ENCODE data around the gene SPARCL1.

Gene SPARCL1

GRCh38 chr4:87551361-87551760 lies 22.2 kb upstream of the SPARCL1 start (continued):
- no peak for TF ChIP-seq ZNF248 (tag by site-specific recombination; IDR thresholded peaks at IDR 0.05)
- no peak for TF ChIP-seq ZNF621 (tag by site-specific recombination; IDR thresholded peaks at IDR 0.05)
- TF ChIP-seq, protein P1, sequence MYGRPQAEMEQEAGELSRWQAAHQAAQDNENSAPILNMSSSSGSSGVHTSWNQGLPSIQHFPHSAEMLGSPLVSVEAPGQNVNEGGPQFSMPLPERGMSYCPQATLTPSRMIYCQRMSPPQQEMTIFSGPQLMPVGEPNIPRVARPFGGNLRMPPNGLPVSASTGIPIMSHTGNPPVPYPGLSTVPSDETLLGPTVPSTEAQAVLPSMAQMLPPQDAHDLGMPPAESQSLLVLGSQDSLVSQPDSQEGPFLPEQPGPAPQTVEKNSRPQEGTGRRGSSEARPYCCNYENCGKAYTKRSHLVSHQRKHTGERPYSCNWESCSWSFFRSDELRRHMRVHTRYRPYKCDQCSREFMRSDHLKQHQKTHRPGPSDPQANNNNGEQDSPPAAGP (tag by site-specific recombination; IDR thresholded peaks at IDR 0.05), result no peak
- TF ChIP-seq ZNF132 (tag by site-specific recombination; IDR thresholded peaks at IDR 0.05; ENCODE audit: borderline replicate concordance), result no peak
- TF ChIP-seq ZNF138 (tag by site-specific recombination; IDR thresholded peaks at IDR 0.05; ENCODE audit: borderline replicate concordance), result no peak
- no peak for TF ChIP-seq ZBTB1 (tag by site-specific recombination; IDR thresholded peaks at IDR 0.05)
- TF ChIP-seq, protein P2, sequence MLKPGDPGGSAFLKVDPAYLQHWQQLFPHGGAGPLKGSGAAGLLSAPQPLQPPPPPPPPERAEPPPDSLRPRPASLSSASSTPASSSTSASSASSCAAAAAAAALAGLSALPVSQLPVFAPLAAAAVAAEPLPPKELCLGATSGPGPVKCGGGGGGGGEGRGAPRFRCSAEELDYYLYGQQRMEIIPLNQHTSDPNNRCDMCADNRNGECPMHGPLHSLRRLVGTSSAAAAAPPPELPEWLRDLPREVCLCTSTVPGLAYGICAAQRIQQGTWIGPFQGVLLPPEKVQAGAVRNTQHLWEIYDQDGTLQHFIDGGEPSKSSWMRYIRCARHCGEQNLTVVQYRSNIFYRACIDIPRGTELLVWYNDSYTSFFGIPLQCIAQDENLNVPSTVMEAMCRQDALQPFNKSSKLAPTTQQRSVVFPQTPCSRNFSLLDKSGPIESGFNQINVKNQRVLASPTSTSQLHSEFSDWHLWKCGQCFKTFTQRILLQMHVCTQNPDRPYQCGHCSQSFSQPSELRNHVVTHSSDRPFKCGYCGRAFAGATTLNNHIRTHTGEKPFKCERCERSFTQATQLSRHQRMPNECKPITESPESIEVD (tag by site-specific recombination; IDR thresholded peaks at IDR 0.05), result no peak

- POLR2A ChIA-PET, result no interaction called here
- Histone ChIP-seq H3K36me3 (ENCODE audit: control insufficient read depth in 2 of 2, insufficient read depth in 1 of 2, low read length in 2 of 2) (no peaks in the 10 kb centered on the region), H3K4me3 (ENCODE audit: low read depth, low read length) (no peak overlapping the region), H3K27ac (ENCODE audit: extremely low read depth, low read depth, low read length) (no peak overlapping the region), H3K4me1 (ENCODE audit: control insufficient read depth, insufficient read depth, low read length) (no peaks in the 10 kb centered on the region), H3K9me3 (ENCODE audit: control insufficient read depth, insufficient read depth, low read depth, low read length) (no peaks in the 10 kb centered on the region)
- TF ChIP-seq ZNF623 (tag by site-specific recombination; IDR thresholded peaks at IDR 0.05) (peak; percentile 69), ZNF626 (tag by site-specific recombination; IDR thresholded peaks at IDR 0.05) (no peak)
- CTCF ChIA-PET, result no interaction called here
Measured at GRCh38 chr4:87547016-87547708, 18.0 kb upstream of the SPARCL1 start.

- no peak for TF ChIP-seq ZNF426 (tag by site-specific recombination; IDR thresholded peaks at IDR 0.05)
- TF ChIP-seq ZNF274 (IDR thresholded peaks at IDR 0.05; ENCODE audit: low read length), result no peak
- no peak for TF ChIP-seq ZNF274 (tag by site-specific recombination; IDR thresholded peaks at IDR 0.05; ENCODE audit: borderline replicate concordance)
- TF ChIP-seq ZNF660 (tag by site-specific recombination; IDR thresholded peaks at IDR 0.05), result no peak
- no peak for TF ChIP-seq KLF8 (tag by site-specific recombination; IDR thresholded peaks at IDR 0.05)
- TF ChIP-seq ZNF837 (tag by site-specific recombination; IDR thresholded peaks at IDR 0.05), result no peak
- TF ChIP-seq ZNF530 (tag by site-specific recombination; IDR thresholded peaks at IDR 0.05; ENCODE audit: low read depth), result no peak
- no peak for TF ChIP-seq ZNF394 (tag by site-specific recombination; IDR thresholded peaks at IDR 0.05; ENCODE audit: borderline replicate concordance)
- CTCF ChIA-PET, result interaction anchor here (1.0 to 2.2 kb wide), 6 partner anchors 8 to 304 kb away, joined by 3 to 17 read pairs (median 4); no protein-coding TSS in a partner anchor
- no peak overlapping the region for H3K27ac ChIP-seq (ENCODE audit: extremely low read depth, low read depth, low read length)
- no peak overlapping the region for H3K4me3 ChIP-seq (ENCODE audit: low read depth, low read length)
- no peaks in the 10 kb centered on the region for H3K4me1 ChIP-seq (ENCODE audit: control insufficient read depth, insufficient read depth, low read length)
- no peaks in the 10 kb centered on the region for H3K36me3 ChIP-seq (ENCODE audit: control insufficient read depth in 2 of 2, insufficient read depth in 1 of 2, low read length in 2 of 2)
- POLR2A ChIA-PET, result no interaction called here
- no peaks in the 10 kb centered on the region for H3K9me3 ChIP-seq (ENCODE audit: control insufficient read depth, insufficient read depth, low read depth, low read length)
Measured at GRCh38 chr4:87545052-87545451, 15.9 kb upstream of the SPARCL1 start.

DNA sequence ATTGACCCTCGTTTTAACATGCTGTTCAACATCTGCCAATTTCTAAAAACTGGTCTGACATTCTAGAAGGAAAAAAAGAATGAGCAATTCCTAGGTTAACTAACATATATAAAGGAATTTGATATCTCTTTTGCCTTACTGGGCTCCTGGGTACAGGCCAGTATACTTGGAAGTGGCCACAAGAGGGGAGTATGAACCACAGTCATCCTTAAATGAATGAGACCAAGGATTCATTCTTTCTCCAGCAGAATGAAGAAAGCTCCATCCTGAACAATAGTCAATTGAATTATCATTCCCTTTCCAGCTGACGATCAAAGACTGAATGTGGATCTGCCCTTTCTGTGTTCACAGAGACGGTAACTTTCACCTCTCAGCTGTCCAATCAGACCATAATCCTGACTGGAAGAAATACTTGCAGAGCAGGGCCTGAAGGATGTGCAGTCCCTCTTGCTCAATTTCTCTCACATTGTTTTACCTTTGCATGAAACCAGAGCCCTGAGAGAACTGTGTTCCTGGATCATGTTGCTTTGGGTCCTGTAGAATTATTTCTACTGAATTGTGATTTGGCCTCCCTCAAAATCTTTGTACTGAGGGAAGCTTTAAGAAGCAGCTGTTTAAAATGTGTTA lies 14.8 kb upstream of the SPARCL1 start:
- no peaks in the 10 kb centered on the region for H3K9me3 ChIP-seq (ENCODE audit: control insufficient read depth, insufficient read depth, low read depth, low read length)

More for the DNA sequence above, 14.8 kb upstream of the SPARCL1 start:
- ChIA-PET CTCF (interaction anchor here (0.6 to 2.2 kb wide), 11 partner anchors 9 to 431 kb away, joined by 3 to 17 read pairs (median 4); partner anchors contain the start of gene SPP1), POLR2A (no interaction called here)
- TF ChIP-seq ZNF704 (tag by site-specific recombination; IDR thresholded peaks at IDR 0.05), result no peak
- TF ChIP-seq ZNF654 (tag by site-specific recombination; IDR thresholded peaks at IDR 0.05; ENCODE audit: low read depth), result peak; percentile 51
- Histone ChIP-seq H3K4me1 (ENCODE audit: control insufficient read depth, insufficient read depth, low read length) (no peaks in the 10 kb centered on the region), H3K27ac (ENCODE audit: extremely low read depth, low read depth, low read length) (no peak overlapping the region), H3K36me3 (ENCODE audit: control insufficient read depth in 2 of 2, insufficient read depth in 1 of 2, low read length in 2 of 2) (no peaks in the 10 kb centered on the region), H3K4me3 (ENCODE audit: low read depth, low read length) (no peak overlapping the region)

Data from HEK293 (cell line).